WTC11 (cell line): ENCODE measurements around the gene TMPRSS2. TPM values are rescaled to one million over a fixed set of nuclear protein-coding genes. Genes with fewer than 3 reads are reported as not detected.

Experiments
- ATAC-seq: fragments of 200-7000 bp; cut with Tn5 transposase; 2 replicates; pipeline ENCODE4 v1.10.0; 2021; ENCODE audit warnings: mild to moderate bottlenecking, moderate library complexity
- CTCF ChIA-PET: fragments of 300-600 bp; sonication (Branson Sonifier 250); formaldehyde crosslinking; loops from one replicate; lab custom pipeline; 2021; ENCODE audit warnings: antibody characterized with exemption; lab: Charles Lee
- POLR2A ChIA-PET: fragments of 350-600 bp; sonication (Branson Sonifier 250); formaldehyde crosslinking; loops from one replicate; lab custom pipeline; 2021; ENCODE audit warnings: antibody characterized with exemption; lab: Charles Lee
- DNase-seq: peaks from one replicate; pipeline ENCODE4 v3.0.0; 2021; ENCODE audit warnings: low spot score
- H3K27ac Mint-ChIP-seq: 2 replicates; pipeline ENCODE4 v1.8.0; 2021; ENCODE audit warnings: mixed read lengths
- H3K27me3 Mint-ChIP-seq: 2 replicates; pipeline ENCODE4 v1.8.0; 2021; ENCODE audit warnings: low read depth, mild to moderate bottlenecking, moderate library complexity, mixed read lengths
- H3K36me3 Mint-ChIP-seq: 2 replicates; pipeline ENCODE4 v1.8.0; 2021; ENCODE audit warnings: mixed read lengths
- H3K4me1 Mint-ChIP-seq: 2 replicates; pipeline ENCODE4 v1.8.0; 2022; ENCODE audit warnings: mixed read lengths
- H3K4me3 Mint-ChIP-seq: 2 replicates; pipeline ENCODE4 v1.8.0; 2021; ENCODE audit warnings: mild to moderate bottlenecking, moderate library complexity, mixed read lengths
- H3K9me3 Mint-ChIP-seq: 2 replicates; pipeline ENCODE4 v1.8.0; 2021; ENCODE audit warnings: mixed read lengths
- AR ChIP-seq: fragments of 250-450 bp; sonication (Bioruptor Pico); IDR thresholded peaks from 2 replicates; pipeline ENCODE4 v1.9.0; 2021; ENCODE audit warnings: mild to moderate bottlenecking
- ATF1 ChIP-seq: sonication (generic); formaldehyde crosslinking; IDR thresholded peaks from 2 replicates; pipeline ENCODE4 v1.8.1; 2023; ENCODE audit warnings: mild to moderate bottlenecking, moderate library complexity, missing genetic modification reagents
- ATF6 ChIP-seq: sonication (generic); formaldehyde crosslinking; IDR thresholded peaks from 2 replicates; pipeline ENCODE4 v1.8.1; 2023; ENCODE audit warnings: mild to moderate bottlenecking, missing genetic modification reagents
- CREM ChIP-seq: sonication (generic); formaldehyde crosslinking; IDR thresholded peaks from 2 replicates; pipeline ENCODE4 v1.8.1; 2022; ENCODE audit warnings: mild to moderate bottlenecking, missing genetic modification reagents, moderate library complexity
- E2F5 ChIP-seq: sonication (generic); formaldehyde crosslinking; IDR thresholded peaks from 2 replicates; pipeline ENCODE4 v1.8.1; 2022; ENCODE audit warnings: mild to moderate bottlenecking, moderate library complexity, missing genetic modification reagents
- FOXK1 ChIP-seq: sonication (generic); formaldehyde crosslinking; IDR thresholded peaks from 2 replicates; pipeline ENCODE4 v1.8.0; 2022; ENCODE audit warnings: mild to moderate bottlenecking, moderate library complexity, missing genetic modification reagents
- FOXP4 ChIP-seq: sonication (generic); formaldehyde crosslinking; IDR thresholded peaks from 2 replicates; pipeline ENCODE4 v1.8.0; 2022; ENCODE audit warnings: mild to moderate bottlenecking, missing genetic modification reagents
- HMGA2 ChIP-seq: fragments of 250-450 bp; sonication (Bioruptor Pico); IDR thresholded peaks from 2 replicates; pipeline ENCODE4 v1.4.0; 2021; ENCODE audit warnings: mild to moderate bottlenecking, moderate library complexity
- HMGXB4 ChIP-seq: sonication (generic); formaldehyde crosslinking; IDR thresholded peaks from 2 replicates; pipeline ENCODE4 v1.8.1; 2023; ENCODE audit warnings: mild to moderate bottlenecking, moderate library complexity, missing genetic modification reagents
- IRF2 ChIP-seq: sonication (generic); formaldehyde crosslinking; IDR thresholded peaks from 2 replicates; pipeline ENCODE4 v1.8.0; 2022; ENCODE audit warnings: low read depth, missing genetic modification reagents, borderline replicate concordance
- NFATC4 ChIP-seq: fragments of 250-450 bp; sonication (Bioruptor Pico); IDR thresholded peaks from 2 replicates; pipeline ENCODE4 v1.9.0; 2021; ENCODE audit warnings: mild to moderate bottlenecking
- NR3C1 ChIP-seq: sonication (generic); formaldehyde crosslinking; conservative IDR thresholded peaks from 2 replicates; pipeline ENCODE4 v1.8.1; 2023; ENCODE audit warnings: low read depth, mild to moderate bottlenecking, missing genetic modification reagents
- SOX15 ChIP-seq: fragments of 250-450 bp; sonication (Bioruptor Pico); IDR thresholded peaks from 2 replicates; pipeline ENCODE4 v1.9.0; 2021; ENCODE audit warnings: mild to moderate bottlenecking
- ZMAT4 ChIP-seq: fragments of 250-450 bp; sonication (Bioruptor Pico); IDR thresholded peaks from 2 replicates; pipeline ENCODE4 v1.9.0; 2021; ENCODE audit warnings: mild to moderate bottlenecking
- ZNF317 ChIP-seq: sonication (generic); formaldehyde crosslinking; IDR thresholded peaks from 2 replicates; pipeline ENCODE4 v1.8.1; 2023; ENCODE audit warnings: low read depth, mild to moderate bottlenecking, moderate library complexity, missing genetic modification reagents, borderline replicate concordance
- ZNF423 ChIP-seq: fragments of 250-450 bp; sonication (Bioruptor Pico); IDR thresholded peaks from 2 replicates; pipeline ENCODE4 v2.1.2; 2022; ENCODE audit warnings: mild to moderate bottlenecking, moderate library complexity
- ZNF512 ChIP-seq: sonication (generic); formaldehyde crosslinking; IDR thresholded peaks from 2 replicates; pipeline ENCODE4 v1.8.1; 2022; ENCODE audit warnings: missing genetic modification reagents, borderline replicate concordance
- ZNF532 ChIP-seq: fragments of 250-450 bp; sonication (Bioruptor Pico); IDR thresholded peaks from 2 replicates; pipeline ENCODE4 v1.9.0; 2021; ENCODE audit warnings: mild to moderate bottlenecking, borderline replicate concordance
- total RNA-seq: library from RNA; stranded (reverse); gene quantifications from 3 replicates; pipeline ENCODE4 v1.2.3, GENCODE V29; 2021

The TMPRSS2 gene
- total RNA-seq, 1 experiment from 2014 or later: 8.5 TPM

- Mint-ChIP-seq H3K27me3 (peaks cover 47% of the 10 kb centered on the region), H3K27ac (no peak overlapping the region), H3K4me1 (peaks cover 35% of the 10 kb centered on the region), H3K36me3 (peaks cover 4% of the 10 kb centered on the region), H3K4me3 (no peak overlapping the region), H3K9me3 (peaks cover under 1% of the 10 kb centered on the region)
- TF ChIP-seq NR3C1 (CRISPR knock-in tag) (no peak), CREM (no peak), ATF6 (CRISPR knock-in tag) (no peak), IRF2 (CRISPR knock-in tag) (no peak), FOXK1 (CRISPR knock-in tag) (no peak), ZMAT4 (CRISPR knock-in tag) (no peak), HMGXB4 (CRISPR knock-in tag) (no peak), ZNF512 (no peak), FOXP4 (CRISPR knock-in tag) (no peak), ATF1 (CRISPR knock-in tag) (no peak), ZNF423 (CRISPR knock-in tag) (no peak), AR (CRISPR knock-in tag) (no peak), ZNF317 (no peak)
- ATAC-seq (no peak), DNase-seq (no peak)
- CTCF ChIA-PET: interaction anchor here (1.0 kb wide), 1 partner anchor 259 kb away, joined by 3 read pairs; no protein-coding TSS in a partner anchor
- POLR2A ChIA-PET: no interaction called here
Observed at GRCh38 chr21:41429305-41429704, 78.7 kb downstream of the TMPRSS2 start.

GRCh38 chr21:41428847-41429246 is 79.1 kb downstream of the TMPRSS2 start:
- POLR2A ChIA-PET: no interaction called here
- CTCF ChIA-PET: interaction anchor here (1.0 kb wide), 1 partner anchor 258 kb away, joined by 3 read pairs; no protein-coding TSS in a partner anchor
- no peak for DNase-seq
- no peak overlapping the region for H3K27ac Mint-ChIP-seq
- no peak for ATAC-seq
- no peak overlapping the region for H3K4me3 Mint-ChIP-seq
- H3K9me3 Mint-ChIP-seq: no peaks in the 10 kb centered on the region
- peaks cover 35% of the 10 kb centered on the region for H3K4me1 Mint-ChIP-seq
- H3K27me3 Mint-ChIP-seq: peaks cover 50% of the 10 kb centered on the region
- peaks cover 4% of the 10 kb centered on the region; the same call in 1 of the 2 replicates for H3K36me3 Mint-ChIP-seq
- TF ChIP-seq E2F5 (CRISPR knock-in tag): no peak
- TF ChIP-seq ZNF532: no peak
- no peak for TF ChIP-seq SOX15
- no peak for TF ChIP-seq HMGA2 (CRISPR knock-in tag)
- TF ChIP-seq NFATC4 (CRISPR knock-in tag): no peak
